Kidney epithelial cell (primary cell): ENCODE results near the gene USP8. TPM values are rescaled to one million over a fixed set of nuclear protein-coding genes. Genes with fewer than 3 reads are reported as not detected.

Experiments
- DNase-seq: peaks from one replicate; pipeline ENCODE4 v3.0.0-alpha.2; 2010; ENCODE audit warnings: low read depth
- H3K27me3 ChIP-seq: 2 replicates; pipeline ENCODE4 v1.6.0; 2011; ENCODE audit warnings: low read length; ENCODE audit not compliant: control insufficient read depth, insufficient read depth
- H3K36me3 ChIP-seq: 2 replicates; pipeline ENCODE4 v1.5.1; 2011; ENCODE audit warnings: low read length; ENCODE audit not compliant: control insufficient read depth, insufficient read depth
- H3K4me3 ChIP-seq: 2 replicates; pipeline ENCODE4 v1.5.1; 2011; ENCODE audit warnings: low read depth, mild to moderate bottlenecking, control low read depth, low read length
- CTCF ChIP-seq: IDR thresholded peaks from 2 replicates; pipeline ENCODE4 v1.5.1; 2011; ENCODE audit warnings: mild to moderate bottlenecking, moderate library complexity, low read length, control low read depth, inconsistent platforms; ENCODE audit not compliant: insufficient read depth, poor library complexity, severe bottlenecking
- total RNA-seq: library from RNA; depleted of rRNA; stranded (reverse); fragments of >200 nt; gene quantifications from 2 replicates; pipeline ENCODE4 v1.2.3, GENCODE V29; 2015

Gene USP8
- total RNA-seq, 1 donor from 2014 or later = 55.1 TPM

GRCh38 chr15:50463423-50464358 is 39.5 kb downstream of the USP8 start:
- no peaks in the 10 kb centered on the region for H3K27me3 ChIP-seq
- DNase-seq = no peak
- H3K36me3 ChIP-seq = no peaks in the 10 kb centered on the region
- no peak overlapping the region for H3K4me3 ChIP-seq
- no peak for TF ChIP-seq CTCF

GRCh38 chr15:50471072-50471471 is 46.9 kb downstream of the USP8 start:
- no peak overlapping the region for H3K4me3 ChIP-seq
- no peaks in the 10 kb centered on the region for H3K27me3 ChIP-seq
- no peaks in the 10 kb centered on the region for H3K36me3 ChIP-seq
- no peak for DNase-seq
- no peak for TF ChIP-seq CTCF

GRCh38 chr15:50476143-50476542 is 51.9 kb downstream of the USP8 start:
- TF ChIP-seq CTCF = no peak
- DNase-seq = no peak
- Histone ChIP-seq H3K4me3 (no peak overlapping the region), H3K27me3 (no peaks in the 10 kb centered on the region), H3K36me3 (no peaks in the 10 kb centered on the region)

- DNase-seq = no peak
- no peaks in the 10 kb centered on the region for H3K27me3 ChIP-seq
- no peak overlapping the region for H3K4me3 ChIP-seq
- no peak for TF ChIP-seq CTCF
- no peaks in the 10 kb centered on the region for H3K36me3 ChIP-seq
Measured at GRCh38 chr15:50484781-50485180, 60.6 kb downstream of the USP8 start.

- no peak for DNase-seq
- H3K27me3 ChIP-seq = no peaks in the 10 kb centered on the region
- no peak overlapping the region for H3K4me3 ChIP-seq
- TF ChIP-seq CTCF = no peak
- no peaks in the 10 kb centered on the region for H3K36me3 ChIP-seq
Measured at GRCh38 chr15:50485389-50485788, 61.2 kb downstream of the USP8 start.
